LNCaP clone FGC (cell line): ENCODE data around the gene WDR1.

Source experiments
- DNase-seq: peaks from one replicate; pipeline ENCODE4 v3.0.0-alpha.2; 2011; ENCODE audit warnings: low read depth
- H3K4me3 ChIP-seq: 2 replicates; pipeline ENCODE4 v1.5.1; 2011; ENCODE audit warnings: mild to moderate bottlenecking, low read depth, low read length, control low read depth
- TF ChIP-seq, protein P1 (sequence below): IDR thresholded peaks from 2 replicates; pipeline ENCODE4 v1.5.1; 2012; ENCODE audit warnings: mild to moderate bottlenecking; ENCODE audit not compliant: control insufficient read depth, insufficient read depth; ENCODE audit errors: extremely low read depth

The WDR1 gene

DNA sequence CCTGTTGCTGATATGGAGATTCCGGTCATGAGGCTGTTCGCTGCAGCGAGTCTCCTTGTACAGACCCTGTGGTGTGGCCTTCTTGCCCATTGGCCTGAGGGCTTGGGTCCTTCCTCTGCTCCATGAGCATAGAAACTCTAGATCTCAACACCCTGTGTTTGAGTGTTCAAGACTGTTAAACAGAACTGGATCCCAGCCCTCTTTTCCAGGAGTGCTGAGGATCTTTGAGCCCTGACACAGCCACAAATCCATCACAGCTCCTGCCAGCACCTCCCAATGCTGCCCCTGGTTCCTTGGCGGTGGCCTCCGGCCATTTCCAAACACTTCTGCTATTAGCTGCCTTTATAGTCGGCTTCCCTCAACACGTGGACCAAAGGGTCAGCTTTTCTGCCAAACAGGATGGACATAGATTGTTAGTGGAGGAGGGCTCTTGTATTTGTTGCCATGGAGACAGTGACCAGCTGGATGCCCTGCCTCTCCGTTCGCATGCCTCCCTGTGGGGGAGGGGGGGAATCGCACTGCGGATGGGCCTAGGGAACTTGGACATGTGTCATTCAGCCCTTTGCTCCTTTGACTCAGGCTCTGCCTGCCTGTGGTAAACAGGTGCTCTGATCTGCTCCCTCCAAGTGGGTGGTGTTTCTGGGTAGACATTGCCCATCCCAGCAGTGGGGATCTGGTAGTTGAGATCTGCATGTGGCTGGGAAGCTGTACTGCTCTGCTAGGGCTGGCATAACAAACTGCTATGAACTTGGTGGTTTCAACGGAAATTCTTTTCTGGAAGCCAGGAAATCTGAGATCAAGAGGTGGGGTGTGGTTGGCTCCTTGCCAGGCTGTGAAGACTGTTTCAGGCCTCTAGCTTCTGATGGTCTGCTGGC, 6.9 kb upstream of the WDR1 start:
- no peak overlapping the region for H3K4me3 ChIP-seq
- TF ChIP-seq, protein P1, sequence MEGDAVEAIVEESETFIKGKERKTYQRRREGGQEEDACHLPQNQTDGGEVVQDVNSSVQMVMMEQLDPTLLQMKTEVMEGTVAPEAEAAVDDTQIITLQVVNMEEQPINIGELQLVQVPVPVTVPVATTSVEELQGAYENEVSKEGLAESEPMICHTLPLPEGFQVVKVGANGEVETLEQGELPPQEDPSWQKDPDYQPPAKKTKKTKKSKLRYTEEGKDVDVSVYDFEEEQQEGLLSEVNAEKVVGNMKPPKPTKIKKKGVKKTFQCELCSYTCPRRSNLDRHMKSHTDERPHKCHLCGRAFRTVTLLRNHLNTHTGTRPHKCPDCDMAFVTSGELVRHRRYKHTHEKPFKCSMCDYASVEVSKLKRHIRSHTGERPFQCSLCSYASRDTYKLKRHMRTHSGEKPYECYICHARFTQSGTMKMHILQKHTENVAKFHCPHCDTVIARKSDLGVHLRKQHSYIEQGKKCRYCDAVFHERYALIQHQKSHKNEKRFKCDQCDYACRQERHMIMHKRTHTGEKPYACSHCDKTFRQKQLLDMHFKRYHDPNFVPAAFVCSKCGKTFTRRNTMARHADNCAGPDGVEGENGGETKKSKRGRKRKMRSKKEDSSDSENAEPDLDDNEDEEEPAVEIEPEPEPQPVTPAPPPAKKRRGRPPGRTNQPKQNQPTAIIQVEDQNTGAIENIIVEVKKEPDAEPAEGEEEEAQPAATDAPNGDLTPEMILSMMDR: no peak
- DNase-seq: no peak

DNA sequence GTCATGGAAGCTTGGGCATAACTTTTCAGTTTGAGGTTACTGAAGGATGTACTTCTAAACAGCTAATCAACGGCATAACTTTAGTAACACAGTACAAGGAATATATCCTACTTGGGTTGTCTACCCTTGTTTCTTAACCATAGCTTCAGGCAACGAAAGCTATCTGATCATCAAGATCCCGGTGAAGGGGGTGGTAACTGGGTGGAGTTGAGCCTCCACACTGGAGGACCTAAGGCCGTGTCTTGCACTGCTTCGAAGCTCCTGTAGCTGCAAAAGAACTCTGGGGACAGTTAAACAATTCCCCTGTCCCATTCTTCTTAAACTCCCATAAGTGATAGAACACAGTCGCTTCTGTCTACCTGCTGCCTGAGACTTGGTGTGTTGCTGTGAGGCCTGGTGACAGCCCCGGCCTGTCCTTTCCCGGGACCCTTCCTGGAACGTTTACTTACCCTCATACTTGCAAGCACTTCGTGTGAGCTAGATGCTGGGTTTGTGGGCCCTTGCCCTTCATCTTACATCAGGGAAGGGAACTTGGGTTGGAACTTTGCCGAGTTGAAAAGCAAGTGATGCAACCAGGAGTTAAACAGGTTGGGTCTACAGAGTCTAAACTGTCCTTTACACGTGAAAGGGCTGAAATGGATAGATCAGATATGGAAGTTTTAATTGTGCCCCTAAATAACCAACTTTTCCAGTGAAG, 5.8 kb upstream of the WDR1 start:
- TF ChIP-seq, protein P1: no peak
- H3K4me3 ChIP-seq: no peak overlapping the region
- DNase-seq: no peak

DNA sequence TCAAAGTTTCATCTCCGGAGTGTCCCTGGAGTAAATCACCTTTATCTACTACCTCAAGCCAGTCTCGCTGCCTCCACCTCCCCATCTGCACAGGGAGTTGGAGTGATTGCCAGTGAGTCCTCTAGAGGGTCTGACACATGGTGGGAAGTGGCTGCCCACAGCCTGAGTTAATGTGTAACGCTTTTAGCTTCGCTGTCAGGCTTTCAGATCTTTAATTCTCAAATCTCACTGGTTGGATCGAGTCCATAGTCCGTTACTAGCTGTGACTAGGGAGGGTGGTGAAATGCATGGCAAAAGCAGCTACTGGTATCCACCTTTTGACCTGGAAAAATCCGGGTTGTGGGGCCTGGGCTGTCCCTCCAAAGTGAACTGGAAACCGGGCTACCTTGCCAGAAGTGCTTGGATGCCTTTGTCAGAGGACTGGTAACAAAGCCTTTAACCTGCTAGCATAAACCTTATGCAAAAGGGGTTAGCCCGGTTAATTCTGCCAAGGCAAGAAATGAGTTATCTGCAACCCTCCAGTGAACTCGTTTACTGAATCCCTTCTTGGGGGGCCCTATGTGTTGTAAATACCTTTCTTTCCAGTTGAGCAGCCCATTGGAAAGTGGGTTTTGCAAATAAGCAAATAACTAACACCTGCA, 5.1 kb upstream of the WDR1 start:
- DNase-seq: no peak
- TF ChIP-seq, protein P1: no peak
- no peak overlapping the region for H3K4me3 ChIP-seq

DNA sequence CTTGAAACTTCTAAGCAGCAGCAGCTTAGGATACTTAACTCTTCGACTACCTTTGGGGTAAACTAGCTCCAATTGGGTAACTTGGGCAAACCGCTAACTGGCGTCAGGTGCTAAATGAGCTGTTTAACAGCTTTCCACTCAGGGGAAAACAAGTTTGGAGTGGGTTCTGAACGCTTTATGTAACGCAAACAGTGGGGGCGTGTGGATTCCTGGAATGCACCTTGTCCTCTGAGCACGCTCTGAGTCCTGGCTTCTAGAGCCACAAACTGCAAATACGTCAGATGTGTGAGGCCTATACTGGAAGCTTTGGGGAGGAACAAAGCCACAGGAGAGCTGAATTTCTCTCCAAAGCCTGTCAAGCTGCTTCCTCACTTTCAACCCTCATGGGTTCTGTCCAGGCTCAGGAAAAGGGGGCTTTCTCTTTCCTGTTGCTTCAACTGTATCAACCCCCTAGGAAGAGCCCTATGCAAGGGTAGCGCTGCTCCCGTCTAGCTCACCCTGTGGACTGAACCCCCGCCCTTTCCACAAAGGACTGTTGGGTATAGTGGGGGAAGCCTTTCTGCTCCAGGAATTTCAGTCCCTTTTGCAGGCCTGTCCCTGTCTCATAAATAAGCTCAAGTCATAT, 4.5 kb upstream of the WDR1 start:
- TF ChIP-seq, protein P1: no peak
- no peak overlapping the region for H3K4me3 ChIP-seq
- DNase-seq: no peak

DNA sequence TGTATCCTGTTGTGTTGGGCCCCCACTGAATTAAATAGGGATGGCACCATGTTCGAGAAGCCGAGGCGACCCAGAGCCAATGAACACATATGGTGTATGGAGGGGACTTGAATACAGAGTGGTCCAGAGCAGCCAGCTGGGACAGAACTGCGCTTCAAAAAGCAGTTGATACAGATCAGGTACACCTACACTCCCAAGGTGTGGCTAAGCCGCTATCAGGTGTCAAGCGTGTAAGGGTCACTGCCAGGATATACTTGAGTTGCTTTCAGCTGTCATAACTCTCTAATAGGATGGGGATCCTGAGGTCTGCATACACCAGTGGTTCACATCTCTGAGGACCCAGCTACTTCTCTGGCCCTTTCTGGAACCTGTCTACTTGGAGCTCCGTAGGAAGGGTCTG, 3.2 kb upstream of the WDR1 start:
- no peak for DNase-seq
- no peak overlapping the region for H3K4me3 ChIP-seq
- TF ChIP-seq, protein P1: no peak

DNA sequence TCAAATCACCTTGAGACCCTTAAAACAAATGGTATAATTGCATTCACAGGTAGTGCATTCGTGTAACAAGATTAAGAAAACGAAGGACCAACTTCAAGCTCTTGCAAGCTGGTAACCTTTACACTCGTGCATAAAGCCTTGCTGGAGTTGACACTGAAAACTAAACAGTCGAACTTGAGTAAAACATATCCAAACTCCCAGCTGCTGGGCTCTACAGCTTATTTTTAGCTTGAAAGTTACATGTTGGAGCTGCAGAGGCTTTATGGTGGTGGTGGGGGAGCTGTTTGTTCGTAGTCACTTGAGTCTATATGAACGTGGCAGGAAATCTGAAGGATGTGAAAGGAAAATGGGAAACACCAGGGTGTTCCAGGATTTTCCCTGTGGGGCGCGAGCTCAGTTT, 2.7 kb upstream of the WDR1 start:
- TF ChIP-seq, protein P1: no peak
- no peak for DNase-seq

More for the DNA sequence above, 2.7 kb upstream of the WDR1 start:
- H3K4me3 ChIP-seq: no peak overlapping the region
